Endothelial cell of umbilical vein (primary cell): ENCODE measurements around the gene SEMA6A. TPM values are rescaled to one million over a fixed set of nuclear protein-coding genes. Genes with fewer than 3 reads are reported as not detected.

ENCODE experiments used
- BruUV-seq: library from RNA; stranded (reverse); fragments of 400-500 nt; replicated peaks from 2 replicates; lab custom pipeline; 2021; lab: Mats Ljungman, UMichigan
- CTCF ChIA-PET: fragments of 300-600, 350-600 bp; sonication (Branson Sonifier 250); formaldehyde crosslinking; loops from one replicate; lab custom pipeline; 2021; ENCODE audit warnings: antibody characterized with exemption, inconsistent platforms; lab: Charles Lee
- POLR2A ChIA-PET: fragments of 300-600, 350-600 bp; sonication (Branson Sonifier 250); formaldehyde crosslinking; loops from one replicate; lab custom pipeline; 2021; ENCODE audit warnings: antibody characterized with exemption, inconsistent platforms; lab: Charles Lee
- DNase-seq: peaks from one replicate; pipeline ENCODE4 v3.0.0-alpha.2; 2011; ENCODE audit warnings: low read depth, low spot score
- FAIRE-seq: peaks from 2 replicates; lab custom pipeline; 2011; peaks lifted over from hg19 to GRCh38; lab: Jason Lieb, UNC
- H2AFZ ChIP-seq: 2 replicates; pipeline ENCODE4 v1.6.0; 2012; ENCODE audit warnings: low read depth, low read length, control low read depth, inconsistent platforms
- H3K27ac ChIP-seq: 2 replicates; pipeline ENCODE4 v1.5.1; 2011; ENCODE audit warnings: low read depth, mild to moderate bottlenecking, control low read depth, low read length, moderate library complexity; ENCODE audit not compliant: insufficient read depth
- H3K27me3 ChIP-seq, 2 experiments: 2 replicates each; pipeline versions ENCODE4 v1.6.0 to v1.6.1; 2011; ENCODE audit warnings: low read length in 2 of 2, mixed read lengths in 1 of 2; ENCODE audit not compliant: control insufficient read depth in 2 of 2, insufficient read depth in 2 of 2
- H3K36me3 ChIP-seq, 2 experiments: 2 replicates in 1 of 2; 3 replicates in 1 of 2; pipeline ENCODE4 v1.5.1; 2011; ENCODE audit warnings: low read length in 2 of 2, mild to moderate bottlenecking in 1 of 2, moderate library complexity in 1 of 2; ENCODE audit not compliant: control insufficient read depth in 2 of 2, insufficient read depth in 2 of 2; ENCODE audit errors: extremely low read depth in 1 of 2
- H3K4me1 ChIP-seq: 3 replicates; pipeline ENCODE4 v1.5.1; 2011; ENCODE audit warnings: mild to moderate bottlenecking, low read length; ENCODE audit not compliant: control insufficient read depth, insufficient read depth; ENCODE audit errors: extremely low read depth
- H3K4me2 ChIP-seq: 2 replicates; pipeline ENCODE4 v1.6.1; 2011; ENCODE audit warnings: low read length, control low read depth, mixed read lengths; ENCODE audit not compliant: insufficient read depth
- H3K4me3 ChIP-seq, 3 experiments: fragments of 200-600 bp in 1 of 3; sonication (generic), shearing (Covaris generic) in 1 of 3; replicated peaks in 1 of 3; 2 replicates each; pipeline ENCODE4 v1.5.1; 2011 to 2016; ENCODE audit warnings: control low read depth in 3 of 3, low read length in 3 of 3, mild to moderate bottlenecking in 2 of 3, inconsistent platforms in 1 of 3, low read depth in 1 of 3, moderate library complexity in 1 of 3; ENCODE audit not compliant: insufficient read depth in 1 of 3
- H3K79me2 ChIP-seq: 2 replicates; pipeline ENCODE4 v1.6.0; 2012; ENCODE audit warnings: low read length, inconsistent platforms; ENCODE audit not compliant: control insufficient read depth, insufficient read depth
- H3K9ac ChIP-seq: replicated peaks from 2 replicates; pipeline ENCODE3; 2011; ENCODE audit warnings: low read length, control low read depth; ENCODE audit not compliant: insufficient read depth; ENCODE audit errors: extremely low read depth
- H3K9me1 ChIP-seq: replicated peaks from 3 replicates; pipeline ENCODE4 v1.6.0; 2011; ENCODE audit warnings: mild to moderate bottlenecking, low read length; ENCODE audit not compliant: control insufficient read depth, insufficient read depth; ENCODE audit errors: extremely low read depth
- H3K9me3 ChIP-seq: replicated peaks from 2 replicates; pipeline ENCODE4 v1.5.1; 2012; ENCODE audit warnings: low read length, inconsistent platforms; ENCODE audit not compliant: control insufficient read depth, insufficient read depth
- H4K20me1 ChIP-seq: replicated peaks from 2 replicates; pipeline ENCODE3; 2011; ENCODE audit warnings: mild to moderate bottlenecking, low read length; ENCODE audit not compliant: control insufficient read depth, insufficient read depth; ENCODE audit errors: extremely low read depth
- CTCF ChIP-seq, 2 donors: IDR thresholded peaks; 1 replicate in 1 of 2; 2 replicates in 1 of 2; pipeline ENCODE4 v1.5.1; 2011; ENCODE audit warnings: low read length in 2 of 2, mild to moderate bottlenecking in 2 of 2, moderate library complexity in 2 of 2, control low read depth in 1 of 2, inconsistent platforms in 1 of 2, low read depth in 1 of 2; ENCODE audit not compliant: insufficient read depth in 1 of 2; ENCODE audit errors: extremely low read depth in 1 of 2
- EZH2 ChIP-seq: IDR thresholded peaks from 2 replicates; pipeline ENCODE4 v1.6.1; 2012; ENCODE audit warnings: borderline replicate concordance, low read depth, mild to moderate bottlenecking, moderate library complexity, low read length, inconsistent platforms; ENCODE audit not compliant: severe bottlenecking
- FOS ChIP-seq: IDR thresholded peaks from 2 replicates; pipeline ENCODE4 v1.6.1; 2011; ENCODE audit warnings: mild to moderate bottlenecking, low read length, moderate library complexity, borderline replicate concordance; ENCODE audit not compliant: insufficient read depth
- GATA2 ChIP-seq: IDR thresholded peaks from 2 replicates; pipeline ENCODE4 v1.7.0; 2011; ENCODE audit warnings: low read depth, mild to moderate bottlenecking, moderate library complexity, mixed read lengths, low read length; ENCODE audit not compliant: insufficient read length, insufficient read depth
- MYC ChIP-seq: IDR thresholded peaks from one replicate; pipeline ENCODE4 v1.6.1; 2011; ENCODE audit warnings: mild to moderate bottlenecking, low read depth, low read length
- POLR2A ChIP-seq: IDR thresholded peaks from 2 replicates; pipeline ENCODE4 v1.6.1; 2012; ENCODE audit warnings: low read depth, mild to moderate bottlenecking, control low read depth, low read length
- POLR2AphosphoS5 ChIP-seq: IDR thresholded peaks from 2 replicates; pipeline ENCODE4 v1.6.1; 2012; ENCODE audit warnings: low read depth, mild to moderate bottlenecking, control low read depth, low read length, moderate library complexity; ENCODE audit not compliant: insufficient read depth
- dilution Hi-C: fragments of 300-500 bp; cut with MboI; formaldehyde crosslinking; loops from one replicate; pipeline ENCODE4 v1.15.0; 2019; ENCODE audit warnings: low sequenced_read_pairs; ENCODE audit not compliant: extremely low pct_ligation_motif_present
- intact Hi-C: fragments of 100-400 bp; cut with micrococcal nuclease; formaldehyde crosslinking; loops from one replicate; pipeline ENCODE4 v1.10.0; 2022
- polyA plus RNA-seq, 4 experiments: library from polyadenylated mRNA; depleted of rRNA in 3 of 4; stranded (reverse) in 3 of 4; unstranded in 1 of 4; fragments of >200 nt; gene quantifications; 2 replicates each; pipeline versions ENCODE4 v1.2.1 to v1.2.3, GENCODE V29; 2011 to 2012; ENCODE audit warnings: missing spikeins in 1 of 4
- total RNA-seq: library from RNA; stranded (reverse); gene quantifications from 2 replicates; pipeline ENCODE4 v1.2.3, GENCODE V29; 2021
- TF ChIP-seq, protein P1 (sequence below): IDR thresholded peaks from 2 replicates; pipeline ENCODE4 v1.6.1; 2011; ENCODE audit not compliant: insufficient read depth, insufficient read length

The SEMA6A gene
- total and polyA plus RNA-seq, 2 donors (not counting 3 experiments of a cell fraction or from before 2014, with no cell fraction given) = 0.43 to 1.5 TPM

DNA sequence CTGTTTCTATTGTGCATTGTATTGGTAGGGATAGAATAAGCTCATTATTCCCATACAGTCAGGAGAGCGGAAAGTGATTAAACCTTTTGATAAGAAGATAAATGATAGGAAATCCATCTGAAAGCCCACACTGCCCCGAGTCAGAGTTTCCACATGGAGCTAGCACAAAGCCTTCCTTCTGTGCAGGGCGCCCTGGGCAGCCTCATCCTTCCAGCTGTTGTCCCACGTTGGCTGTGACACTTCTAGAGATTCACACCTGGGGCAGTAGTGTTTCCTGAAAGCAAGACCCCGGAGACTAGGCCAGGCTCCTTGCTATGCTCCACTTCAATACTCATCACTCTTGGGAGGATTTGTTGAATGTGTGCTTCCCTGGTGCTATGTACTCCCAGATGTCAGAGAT lies 172.4 kb downstream of the SEMA6A start:
- dilution Hi-C loops = no loop called here
- FAIRE-seq = no peak
- no peak overlapping the region for H3K4me2 ChIP-seq
- TF ChIP-seq POLR2AphosphoS5 (no peak), FOS (no peak), EZH2 (no peak), GATA2 (no peak), MYC (no peak), CTCF (IDR thresholded peaks at IDR 0.05; ENCODE audit: extremely low read depth in 1 of 2, insufficient read depth in 1 of 2, low read depth in 1 of 2, low read length in 2 of 2) (no peak), POLR2A (no peak)
- TF ChIP-seq, protein P1, sequence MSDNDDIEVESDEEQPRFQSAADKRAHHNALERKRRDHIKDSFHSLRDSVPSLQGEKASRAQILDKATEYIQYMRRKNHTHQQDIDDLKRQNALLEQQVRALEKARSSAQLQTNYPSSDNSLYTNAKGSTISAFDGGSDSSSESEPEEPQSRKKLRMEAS = no peak
- H3K9ac ChIP-seq = no peak overlapping the region
- no peaks in the 10 kb centered on the region for H3K9me3 ChIP-seq
- H2AFZ ChIP-seq = no peak overlapping the region
- H3K36me3 ChIP-seq = no peaks in the 10 kb centered on the region
- CTCF ChIA-PET = no interaction called here
- no peak overlapping the region for H3K4me3 ChIP-seq
- intact Hi-C loops = no loop called here
- H3K9me1 ChIP-seq = no peaks in the 10 kb centered on the region
- no peak for DNase-seq
- no TSS peak for BruUV-seq
- H3K79me2 ChIP-seq = no peaks in the 10 kb centered on the region
- H4K20me1 ChIP-seq = no peaks in the 10 kb centered on the region
- no peaks in the 10 kb centered on the region for H3K27me3 ChIP-seq
- H3K4me1 ChIP-seq = no peaks in the 10 kb centered on the region
- H3K27ac ChIP-seq = no peak overlapping the region
- POLR2A ChIA-PET = no interaction called here
